Measurements from ENCODE around the gene TFF1.

The TFF1 gene

GRCh38 chr21:42398436-42399028 is 32.2 kb upstream of the TFF1 start:
- DNase-seq (ENCODE audit: low read depth): no peak

- no peak for DNase-seq (ENCODE audit: low read depth)
These were observed 31.5 kb upstream of the TFF1 start for GRCh38 chr21:42397746-42398394.

DNA sequence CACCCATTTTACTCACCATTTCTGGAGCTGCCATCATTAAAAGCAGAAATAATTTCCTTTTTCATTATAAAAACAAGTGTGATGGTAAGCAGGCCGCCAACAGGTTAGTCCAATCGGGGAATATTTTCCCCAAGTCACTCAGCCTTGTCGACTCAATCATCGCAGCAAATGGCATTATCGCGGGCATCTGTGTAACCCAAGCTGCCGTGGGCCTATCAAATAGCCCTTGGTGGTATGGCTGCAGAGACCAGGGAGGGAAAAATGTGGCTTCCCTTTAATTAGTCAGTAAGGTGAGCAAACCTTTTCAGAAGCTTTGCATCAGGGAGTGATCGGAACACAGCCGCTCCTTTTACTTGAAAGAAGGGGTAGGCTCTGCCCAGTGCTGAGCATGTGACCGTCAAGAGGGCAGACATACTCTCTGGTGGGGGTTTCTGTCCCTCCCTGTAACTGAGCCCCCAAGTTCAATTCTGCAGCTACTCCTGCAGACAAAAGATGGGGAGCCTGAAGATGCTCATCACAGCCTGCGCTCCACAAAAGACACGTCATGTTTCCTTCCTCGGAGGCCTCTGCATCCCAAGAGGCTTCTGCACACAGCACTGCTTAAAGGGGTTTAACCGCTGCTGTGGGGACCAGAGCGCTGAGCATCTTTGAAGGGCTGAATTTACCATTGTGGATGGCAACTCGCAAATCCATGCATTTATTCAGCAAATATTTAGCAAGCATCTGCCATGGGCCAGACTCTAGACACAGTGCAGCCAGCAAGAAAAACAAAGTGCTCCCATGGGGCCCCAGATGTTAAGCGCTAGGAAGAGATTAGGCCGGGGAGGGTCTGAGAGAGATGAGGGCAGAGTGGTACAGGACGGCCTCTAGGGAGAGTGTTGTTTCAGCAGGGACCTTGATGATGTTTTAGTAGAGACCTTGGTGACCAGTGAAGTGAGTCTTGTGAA is 30.7 kb upstream of the TFF1 start:
- no peak for DNase-seq (ENCODE audit: low read depth)

- DNase-seq (ENCODE audit: low read depth): no peak
These were observed 29.7 kb upstream of the TFF1 start, which contains the start of gene TMPRSS3 for GRCh38 chr21:42395905-42396651. Gene TMPRSS3 (minus strand): TSS chr21:42396052. CDS start chr21:42395417, 635 bp downstream.

DNA sequence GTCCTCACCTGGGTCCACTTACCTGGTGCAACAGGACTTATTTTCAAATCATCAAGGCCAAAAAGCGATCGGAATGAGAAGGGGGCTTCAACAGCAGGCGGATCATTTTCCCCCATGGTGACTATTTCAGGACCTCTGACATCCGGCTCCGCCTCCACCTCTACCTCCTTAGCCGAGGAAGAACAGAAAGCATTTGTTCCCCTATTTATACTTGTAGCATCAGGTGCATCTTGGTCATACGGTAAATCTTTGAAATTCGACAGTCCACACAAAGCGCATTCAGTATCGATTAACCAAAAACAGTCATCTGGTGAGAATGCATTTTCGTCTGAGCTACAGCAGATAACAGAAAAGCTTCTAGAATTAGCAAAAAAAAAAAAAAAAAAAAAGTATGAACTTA is 29.0 kb upstream of the TFF1 start:
- DNase-seq (ENCODE audit: low read depth): no peak

- DNase-seq (ENCODE audit: low read depth): no peak
These were observed 27.2 kb upstream of the TFF1 start for GRCh38 chr21:42393443-42393950.

DNA sequence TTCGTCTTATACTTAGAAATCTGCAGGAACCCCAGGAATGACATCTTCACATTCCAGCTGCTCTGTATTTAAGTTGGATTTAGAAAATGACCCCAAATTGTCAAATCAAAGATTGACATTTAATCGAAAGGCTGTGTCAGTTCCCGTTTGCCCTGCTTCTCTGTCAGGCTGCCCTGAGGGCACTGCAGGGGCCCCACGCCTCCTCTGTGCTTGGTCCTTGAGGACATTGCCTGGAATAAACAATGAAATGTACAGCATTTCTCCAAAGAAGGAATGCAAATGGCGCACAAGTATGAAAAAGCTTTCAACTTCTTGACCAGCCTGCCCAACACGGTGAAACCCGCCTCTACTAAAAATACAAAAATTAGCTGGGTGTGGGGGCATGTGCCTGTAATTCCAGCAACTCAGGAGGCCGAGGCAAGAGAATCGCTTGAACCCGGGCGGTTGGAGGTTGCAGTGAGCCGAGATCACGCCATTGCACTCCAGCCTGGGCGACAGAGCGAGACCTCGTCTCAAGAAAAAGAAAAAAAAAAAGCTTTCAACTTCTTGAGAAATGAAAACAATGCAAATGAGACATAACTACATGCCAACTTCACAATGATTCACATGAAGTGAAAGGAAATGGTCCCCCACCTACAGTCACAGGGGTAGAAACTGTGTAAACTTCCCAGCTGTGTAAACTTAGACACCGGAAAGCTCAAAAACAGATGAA is 26.6 kb upstream of the TFF1 start:
- no peak for DNase-seq (ENCODE audit: low read depth)

DNA sequence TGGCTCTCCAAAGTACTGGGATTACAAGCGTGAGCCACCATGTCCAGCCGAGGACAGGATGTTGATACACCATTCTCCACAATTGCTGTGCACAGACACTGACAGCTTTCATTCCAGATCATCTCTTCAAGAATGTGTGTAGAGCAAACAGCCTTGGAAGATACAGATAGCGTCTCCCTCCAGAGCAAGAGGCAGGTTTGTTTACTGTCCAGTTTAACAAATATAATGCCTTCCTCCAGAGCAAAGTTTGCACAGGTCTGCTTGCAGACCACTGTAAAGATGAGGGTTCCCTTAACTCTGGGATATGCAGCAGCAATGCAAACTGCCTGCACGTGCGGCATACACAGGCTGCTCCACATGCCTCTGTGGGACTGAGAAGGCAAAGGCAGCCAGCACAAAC is 25.0 kb upstream of the TFF1 start:
- no peak for DNase-seq (ENCODE audit: low read depth)

DNA sequence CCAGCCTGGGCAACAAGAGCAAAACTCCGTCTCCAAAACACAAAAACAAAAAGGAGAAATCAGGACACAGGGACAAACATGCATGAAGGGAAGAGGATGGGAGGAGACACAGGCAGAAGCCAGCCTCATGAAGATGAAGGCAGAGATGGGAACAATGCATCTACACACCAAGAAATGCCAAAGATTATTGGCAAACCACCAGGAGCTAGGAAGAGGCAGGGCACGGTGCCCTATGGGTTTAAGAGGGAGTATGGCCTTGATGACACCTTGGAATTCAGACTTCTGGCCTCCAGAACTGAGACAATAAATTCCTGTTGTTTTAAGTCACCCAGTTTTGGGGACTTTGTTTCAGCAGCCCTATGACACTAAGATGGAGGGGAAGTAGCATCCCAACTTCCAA is 24.4 kb upstream of the TFF1 start:
- DNase-seq (ENCODE audit: low read depth): no peak

GRCh38 chr21:42390193-42390592 is 23.9 kb upstream of the TFF1 start:
- DNase-seq (ENCODE audit: low read depth): no peak

- DNase-seq (ENCODE audit: low read depth): no peak
These were observed 23.1 kb upstream of the TFF1 start for GRCh38 chr21:42389449-42389835.

DNA sequence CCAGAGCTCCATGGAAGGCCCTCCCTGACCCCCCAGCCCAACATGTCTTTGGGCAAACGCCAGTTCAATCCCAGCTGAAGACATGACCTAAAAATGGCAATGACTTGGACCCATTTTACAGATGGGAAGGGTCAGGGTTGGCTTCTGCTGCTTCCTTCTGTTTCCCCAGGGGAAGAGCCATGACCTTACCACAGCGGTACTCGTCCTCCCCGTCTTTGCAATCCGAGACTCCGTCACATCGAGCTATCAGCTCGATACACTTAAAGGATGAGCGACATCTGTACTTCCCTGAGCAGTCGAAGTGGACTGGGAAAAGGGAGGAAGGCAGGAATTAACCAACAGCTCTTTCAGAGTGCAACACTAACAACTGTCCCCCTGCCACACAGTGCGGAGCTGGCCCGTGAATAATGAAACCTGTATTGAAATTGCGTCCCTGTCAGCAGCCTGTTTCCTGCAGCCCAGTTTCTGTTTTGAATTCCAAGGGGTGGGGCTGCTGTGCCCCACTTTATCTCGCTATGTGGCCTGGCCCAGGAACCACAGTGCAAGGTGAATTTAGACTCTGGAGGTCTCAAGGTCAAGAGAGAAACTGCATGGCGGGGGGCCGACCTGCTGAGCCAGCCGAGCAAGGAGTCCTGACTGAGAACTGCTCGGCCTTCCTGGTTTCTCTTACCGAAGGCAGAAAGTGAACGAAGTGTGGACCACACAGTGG is 22.6 kb upstream of the TFF1 start:
- DNase-seq (ENCODE audit: low read depth): no peak

DNA sequence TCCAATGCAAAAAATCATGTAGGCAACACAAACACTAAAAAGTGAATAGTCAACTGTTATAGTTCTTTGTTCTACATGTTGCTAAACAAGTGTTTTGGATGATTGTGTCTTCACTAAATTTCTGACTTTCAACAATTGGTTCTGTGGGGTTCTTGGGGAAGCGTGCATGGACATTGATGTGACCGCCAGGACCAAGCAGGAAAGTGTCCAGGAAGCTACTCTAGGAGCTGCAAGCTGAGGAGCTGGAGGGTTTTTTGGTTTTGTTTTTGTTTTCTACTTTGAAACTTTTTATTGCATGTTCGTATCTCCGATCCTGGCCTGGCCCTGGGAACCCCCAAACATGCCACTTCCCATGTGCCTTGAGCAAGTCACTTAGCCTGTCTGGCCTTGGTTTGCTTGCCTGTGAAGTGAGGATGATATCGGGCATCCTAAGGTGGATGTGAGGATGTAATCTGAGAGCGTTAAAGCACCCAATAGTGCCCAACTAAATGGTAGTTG is 21.6 kb upstream of the TFF1 start:
- no peak for DNase-seq (ENCODE audit: low read depth)

DNA sequence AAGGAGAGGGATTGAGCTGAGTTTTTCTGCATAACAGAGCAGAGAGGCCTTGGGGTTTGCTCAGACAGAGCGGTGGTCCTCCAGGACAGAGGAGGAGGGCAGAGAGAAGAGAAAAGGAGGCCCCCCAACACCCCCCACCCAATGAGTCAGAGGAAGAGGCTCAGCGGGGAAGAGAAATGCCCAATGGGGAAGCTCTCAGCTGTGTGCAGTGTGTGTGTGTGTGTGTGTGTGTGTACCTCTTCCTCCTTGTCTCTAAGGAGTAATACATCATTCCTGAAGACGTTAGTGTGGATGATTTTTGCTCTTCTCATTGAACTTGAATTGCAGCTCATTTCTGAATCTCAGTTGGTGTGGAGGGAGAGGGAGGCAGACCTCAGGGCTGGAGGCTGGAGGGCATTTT is 20.8 kb upstream of the TFF1 start:
- DNase-seq (ENCODE audit: low read depth): no peak

DNA sequence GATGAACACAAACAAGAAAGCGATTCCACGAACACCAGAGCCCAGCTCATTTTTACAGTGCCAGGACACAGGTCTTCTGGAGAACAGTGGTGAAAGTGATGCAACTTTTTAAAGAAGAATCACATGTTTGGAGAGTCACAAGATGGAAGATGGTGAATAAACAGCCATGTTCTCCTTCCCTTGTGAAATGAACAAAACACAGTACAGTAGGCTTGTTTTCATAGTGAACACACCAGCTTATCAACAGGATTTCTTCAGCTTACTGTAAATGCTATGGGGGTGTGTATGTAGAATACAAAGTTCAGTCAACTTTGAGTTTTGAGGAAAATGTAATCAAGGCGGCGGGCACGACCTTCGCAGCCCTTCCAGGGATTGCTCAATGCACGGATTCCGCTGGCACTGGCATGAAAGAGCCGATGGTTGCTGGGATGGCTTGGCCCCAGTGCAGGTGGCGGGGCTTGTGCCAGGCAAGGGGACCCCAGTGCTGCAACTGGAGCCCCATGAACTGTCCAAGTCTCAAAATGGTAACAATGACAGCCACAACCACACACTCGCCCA is 19.8 kb upstream of the TFF1 start:
- DNase-seq (ENCODE audit: low read depth): no peak

DNA sequence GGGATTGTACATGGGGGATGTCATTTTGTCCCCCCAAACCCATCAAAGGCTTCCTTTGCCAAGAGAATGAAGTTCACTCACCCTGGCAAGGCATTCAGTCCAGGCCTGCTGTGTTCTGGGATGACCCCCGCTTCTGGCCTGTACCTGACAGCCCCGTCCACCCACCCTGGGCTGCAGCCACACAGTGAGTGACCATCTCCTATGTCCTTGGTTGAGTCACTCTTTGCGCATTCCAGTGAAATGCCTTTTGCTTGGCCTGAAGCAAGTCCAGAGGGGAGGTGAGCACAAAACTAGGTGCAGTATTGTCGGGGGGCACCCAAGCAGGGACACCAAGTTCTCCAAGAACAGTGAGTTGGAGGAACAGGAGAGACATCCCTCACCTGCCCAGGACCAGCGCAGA is 19.3 kb upstream of the TFF1 start:
- no peak for DNase-seq (ENCODE audit: low read depth)

GRCh38 chr21:42384989-42385388 is 18.7 kb upstream of the TFF1 start:
- no peak for DNase-seq (ENCODE audit: low read depth)

- DNase-seq (ENCODE audit: low read depth): no peak
These were observed 18.0 kb upstream of the TFF1 start for GRCh38 chr21:42384156-42384945.

- DNase-seq (ENCODE audit: low read depth): no peak
These were observed 17.0 kb upstream of the TFF1 start for GRCh38 chr21:42383331-42383730.

Data from activated T-cell treated with anti-CD3 and anti-CD28 coated beads for 24 hours (primary cell).